Measurements from ENCODE around the gene SEMA4D.

The SEMA4D gene

DNA sequence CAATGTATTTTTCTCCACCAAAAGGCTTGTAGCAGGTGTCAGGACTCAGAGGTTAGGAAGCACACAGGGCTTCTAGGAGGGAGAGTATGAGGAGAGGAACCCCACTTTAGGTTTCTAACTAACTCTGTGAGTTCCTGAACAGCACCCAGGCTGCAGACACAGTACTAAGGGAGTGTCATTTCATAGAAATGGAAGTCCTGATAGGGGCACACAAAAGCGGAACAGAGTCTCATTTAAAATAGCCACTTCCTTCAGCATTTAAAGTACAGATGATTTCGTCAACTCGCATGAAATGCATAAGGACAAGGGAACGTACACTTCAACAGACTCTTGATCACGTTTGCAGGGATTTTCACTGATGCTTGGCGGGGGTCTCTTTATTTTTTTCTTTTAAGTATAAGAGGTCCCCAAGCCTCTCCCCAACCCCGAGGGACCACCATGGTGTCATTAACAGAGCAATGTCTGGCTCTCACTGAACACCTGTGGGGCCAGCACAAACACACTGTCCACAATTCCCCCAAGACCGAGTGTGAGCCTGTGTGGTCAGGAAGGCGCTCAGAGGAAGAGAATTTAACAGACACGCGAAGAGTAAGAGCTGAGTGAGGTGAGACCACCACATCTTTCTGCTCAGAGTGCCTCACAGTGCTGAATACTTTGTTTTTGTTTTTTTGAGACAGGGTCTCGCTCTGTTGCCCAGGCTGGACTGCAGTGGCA, 97.4 kb downstream of the SEMA4D start:
- no peak overlapping the region for H3K4me2 ChIP-seq (ENCODE audit: insufficient read depth, low read length, poor library complexity, severe bottlenecking)
- no peaks in the 10 kb centered on the region for H3K27me3 ChIP-seq (ENCODE audit: control insufficient read depth in 3 of 3, insufficient read depth in 3 of 3, low read depth in 1 of 3, low read length in 3 of 3)
- no peak overlapping the region for H4K91ac ChIP-seq (ENCODE audit: low read depth, low read length, poor library complexity)
- no peak overlapping the region for H2BK15ac ChIP-seq (ENCODE audit: low read length)
- no peak overlapping the region for H3K27ac ChIP-seq (replicated peaks; ENCODE audit: low read length)
- H3K36me3 ChIP-seq (replicated peaks in 1 of 2; ENCODE audit: control insufficient read depth in 2 of 2, insufficient read depth in 2 of 2, low read length in 2 of 2): peaks cover 0 to 17% of the 10 kb centered on the region in 2 donors
- H2BK12ac ChIP-seq (ENCODE audit: low read length): no peak overlapping the region
- no peak overlapping the region for H3K18ac ChIP-seq (ENCODE audit: low read length)
- WGBS, 2 donors (ENCODE audit: extremely low coverage in 2 of 2, insufficient read length in 2 of 2, insufficient replicate concordance in 1 of 2): no CpG with 5 or more reads among the region's 12 CpGs
- H3K9me3 ChIP-seq (replicated peaks in 1 of 2; ENCODE audit: control insufficient read depth in 2 of 2, insufficient read depth in 1 of 2, low read depth in 1 of 2, low read length in 2 of 2): no peaks in the 10 kb centered on the region
- no peak overlapping the region for H4K8ac ChIP-seq (ENCODE audit: low read depth, low read length)
- H2BK120ac ChIP-seq (ENCODE audit: low read depth, low read length): no peak overlapping the region
- H3K14ac ChIP-seq (ENCODE audit: low read length): no peak overlapping the region
- DNase-seq (ENCODE audit: low spot score): no peak
- no peak overlapping the region for H2AK5ac ChIP-seq (ENCODE audit: low read depth, low read length)
- H3K79me1 ChIP-seq (ENCODE audit: low read depth, low read length): no peaks in the 10 kb centered on the region
- H3K9ac ChIP-seq (ENCODE audit: low read depth, low read length, poor library complexity): no peak overlapping the region
- H2AFZ ChIP-seq (ENCODE audit: low read length): no peak overlapping the region
- no peak overlapping the region for H3K4me3 ChIP-seq (ENCODE audit: low read length in 2 of 2)
- no peak overlapping the region for H2BK5ac ChIP-seq (ENCODE audit: low read length)
- H3K23ac ChIP-seq (ENCODE audit: low read depth, low read length, poor library complexity): no peak overlapping the region
- H3K4ac ChIP-seq (ENCODE audit: low read length): no peak overlapping the region
- H3K4me1 ChIP-seq (ENCODE audit: control insufficient read depth in 2 of 2, insufficient read depth in 1 of 2, low read depth in 1 of 2, low read length in 2 of 2): no peaks in the 10 kb centered on the region

DNA sequence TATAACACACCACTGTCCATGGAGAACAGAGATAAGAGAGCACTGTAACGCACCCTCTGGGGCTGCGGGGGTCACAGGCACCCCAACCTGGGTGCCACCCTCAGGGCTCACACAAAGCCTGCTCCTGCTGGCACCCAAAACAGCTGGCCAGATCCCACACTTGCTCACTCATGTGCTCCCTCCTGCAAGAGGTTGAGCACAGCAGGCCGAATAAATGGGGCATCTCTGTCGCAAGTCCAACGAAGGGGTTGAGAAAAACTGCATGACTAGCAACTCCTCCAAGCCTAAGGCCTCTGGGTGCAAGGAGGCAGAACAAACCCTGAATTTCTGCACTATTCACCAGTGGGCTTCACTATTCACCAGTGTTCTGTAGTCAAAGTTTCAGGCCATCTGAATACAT, 99.3 kb downstream of the SEMA4D start:
- Histone ChIP-seq H2AK5ac (ENCODE audit: low read depth, low read length) (no peak overlapping the region), H3K4me2 (ENCODE audit: insufficient read depth, low read length, poor library complexity, severe bottlenecking) (no peak overlapping the region), H2BK15ac (ENCODE audit: low read length) (no peak overlapping the region), H2BK5ac (ENCODE audit: low read length) (no peak overlapping the region), H3K4me1 (ENCODE audit: control insufficient read depth in 2 of 2, insufficient read depth in 1 of 2, low read depth in 1 of 2, low read length in 2 of 2) (no peaks in the 10 kb centered on the region), H3K14ac (ENCODE audit: low read length) (no peak overlapping the region), H2AFZ (ENCODE audit: low read length) (no peak overlapping the region), H3K27ac (replicated peaks; ENCODE audit: low read length) (no peak overlapping the region), H4K91ac (ENCODE audit: low read depth, low read length, poor library complexity) (no peak overlapping the region), H4K8ac (ENCODE audit: low read depth, low read length) (no peak overlapping the region), H3K36me3 (replicated peaks in 1 of 2; ENCODE audit: control insufficient read depth in 2 of 2, insufficient read depth in 2 of 2, low read length in 2 of 2) (peaks cover 0 to 21% of the 10 kb centered on the region in 2 donors), H3K4me3 (ENCODE audit: low read length in 2 of 2) (no peak overlapping the region), H3K18ac (ENCODE audit: low read length) (no peak overlapping the region), H3K23ac (ENCODE audit: low read depth, low read length, poor library complexity) (no peak overlapping the region), H3K79me1 (ENCODE audit: low read depth, low read length) (no peaks in the 10 kb centered on the region), H2BK120ac (ENCODE audit: low read depth, low read length) (no peak overlapping the region), H3K27me3 (ENCODE audit: control insufficient read depth in 3 of 3, insufficient read depth in 3 of 3, low read depth in 1 of 3, low read length in 3 of 3) (no peaks in the 10 kb centered on the region), H3K4ac (ENCODE audit: low read length) (no peak overlapping the region), H2BK12ac (ENCODE audit: low read length) (no peak overlapping the region), H3K9me3 (replicated peaks in 1 of 2; ENCODE audit: control insufficient read depth in 2 of 2, insufficient read depth in 1 of 2, low read depth in 1 of 2, low read length in 2 of 2) (no peaks in the 10 kb centered on the region), H3K9ac (ENCODE audit: low read depth, low read length, poor library complexity) (no peak overlapping the region)
- DNase-seq (ENCODE audit: low spot score): no peak
- no CpG with 5 or more reads among the region's 5 CpGs for WGBS, 2 donors (ENCODE audit: extremely low coverage in 2 of 2, insufficient read length in 2 of 2, insufficient replicate concordance in 1 of 2)

DNA sequence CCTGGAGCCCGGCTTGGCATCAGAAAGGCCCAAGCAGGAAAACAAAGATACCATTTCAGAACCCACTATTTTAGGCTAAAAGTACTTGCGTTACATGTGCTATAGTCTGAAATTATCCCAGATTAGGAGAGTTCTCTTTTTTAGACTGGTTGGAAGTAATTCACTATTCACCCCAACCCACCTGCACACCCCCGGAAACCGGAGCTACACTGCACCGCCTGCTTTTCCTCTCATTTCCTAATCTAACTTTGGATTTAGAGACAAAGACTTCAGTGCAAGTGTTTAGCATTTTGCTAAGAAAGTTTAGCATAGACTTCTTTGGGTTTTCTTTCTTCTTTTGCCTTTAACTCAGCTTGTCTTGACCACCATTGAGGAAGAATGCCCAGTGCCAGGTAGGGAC, 100.4 kb downstream of the SEMA4D start:
- Histone ChIP-seq H3K27me3 (ENCODE audit: control insufficient read depth in 3 of 3, insufficient read depth in 3 of 3, low read depth in 1 of 3, low read length in 3 of 3) (no peaks in the 10 kb centered on the region), H2AFZ (ENCODE audit: low read length) (no peak overlapping the region), H2AK5ac (ENCODE audit: low read depth, low read length) (no peak overlapping the region), H3K23ac (ENCODE audit: low read depth, low read length, poor library complexity) (no peak overlapping the region), H3K4me2 (ENCODE audit: insufficient read depth, low read length, poor library complexity, severe bottlenecking) (no peak overlapping the region), H3K18ac (ENCODE audit: low read length) (no peak overlapping the region), H2BK5ac (ENCODE audit: low read length) (no peak overlapping the region), H3K14ac (ENCODE audit: low read length) (no peak overlapping the region), H3K9me3 (replicated peaks in 1 of 2; ENCODE audit: control insufficient read depth in 2 of 2, insufficient read depth in 1 of 2, low read depth in 1 of 2, low read length in 2 of 2) (no peaks in the 10 kb centered on the region), H4K8ac (ENCODE audit: low read depth, low read length) (no peak overlapping the region), H3K36me3 (replicated peaks in 1 of 2; ENCODE audit: control insufficient read depth in 2 of 2, insufficient read depth in 2 of 2, low read length in 2 of 2) (peaks cover 4 to 20% of the 10 kb centered on the region in 2 donors), H2BK120ac (ENCODE audit: low read depth, low read length) (no peak overlapping the region), H3K4ac (ENCODE audit: low read length) (no peak overlapping the region), H2BK12ac (ENCODE audit: low read length) (no peak overlapping the region), H3K27ac (replicated peaks; ENCODE audit: low read length) (no peak overlapping the region), H3K4me1 (ENCODE audit: control insufficient read depth in 2 of 2, insufficient read depth in 1 of 2, low read depth in 1 of 2, low read length in 2 of 2) (peaks cover 2 to 4% of the 10 kb centered on the region in 2 donors), H3K9ac (ENCODE audit: low read depth, low read length, poor library complexity) (no peak overlapping the region), H3K79me1 (ENCODE audit: low read depth, low read length) (no peaks in the 10 kb centered on the region), H2BK15ac (ENCODE audit: low read length) (no peak overlapping the region), H4K91ac (ENCODE audit: low read depth, low read length, poor library complexity) (no peak overlapping the region), H3K4me3 (ENCODE audit: low read length in 2 of 2) (no peak overlapping the region)
- DNase-seq (ENCODE audit: low spot score): no peak
- no CpG with 5 or more reads among the region's 5 CpGs for WGBS, 2 donors (ENCODE audit: extremely low coverage in 2 of 2, insufficient read length in 2 of 2, insufficient replicate concordance in 1 of 2)

DNA sequence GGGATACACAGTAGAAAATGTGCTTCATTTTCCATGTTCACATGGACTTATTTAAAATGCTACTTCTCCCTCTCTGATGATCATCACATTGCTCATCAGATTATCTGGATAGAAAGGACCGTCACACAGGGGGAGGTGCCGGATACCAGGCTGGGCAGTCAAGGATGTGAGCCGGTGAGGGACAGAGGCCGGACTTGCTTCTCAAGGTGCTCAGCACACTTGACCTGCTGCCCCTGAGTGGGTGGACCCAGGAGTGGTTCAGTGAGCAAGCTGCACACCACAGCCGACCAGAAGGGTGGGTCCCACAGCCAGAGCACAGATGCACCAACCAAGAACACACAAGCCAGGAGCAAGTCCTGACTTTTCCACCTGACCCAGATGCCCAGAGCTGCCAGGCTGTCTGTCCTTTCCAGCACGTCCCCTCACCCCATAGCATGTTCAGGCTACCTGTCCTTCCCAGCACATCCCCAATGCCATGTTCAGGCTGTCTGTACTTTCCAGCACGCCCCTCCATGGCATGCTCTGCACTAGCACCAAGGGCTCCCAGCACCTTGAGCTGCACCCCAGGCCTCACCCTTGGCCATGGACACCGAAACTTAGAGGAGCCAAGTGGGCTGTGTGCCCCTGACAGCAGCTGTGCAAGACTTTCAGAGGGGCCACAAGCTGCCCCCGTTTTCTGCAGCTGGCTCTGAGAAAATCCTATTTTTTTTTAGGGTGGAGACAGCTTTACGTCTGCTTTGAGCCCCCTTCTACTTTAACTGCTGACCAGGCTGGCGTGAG, 101.8 kb downstream of the SEMA4D start:
- no peak overlapping the region for H2BK5ac ChIP-seq (ENCODE audit: low read length)
- WGBS, 2 donors (ENCODE audit: extremely low coverage in 2 of 2, insufficient read length in 2 of 2, insufficient replicate concordance in 1 of 2): no CpG with 5 or more reads among the region's 11 CpGs

More for the DNA sequence above, 101.8 kb downstream of the SEMA4D start:
- DNase-seq (ENCODE audit: low spot score): no peak
- no peak overlapping the region for H2BK15ac ChIP-seq (ENCODE audit: low read length)
- H3K79me1 ChIP-seq (ENCODE audit: low read depth, low read length): no peaks in the 10 kb centered on the region
- no peak overlapping the region for H4K91ac ChIP-seq (ENCODE audit: low read depth, low read length, poor library complexity)
- no peak overlapping the region for H3K4ac ChIP-seq (ENCODE audit: low read length)
- peak overlapping the region in 1 of 2 donors; percentile 15 for H3K4me3 ChIP-seq (ENCODE audit: low read length in 2 of 2)
- H3K4me1 ChIP-seq (ENCODE audit: control insufficient read depth in 2 of 2, insufficient read depth in 1 of 2, low read depth in 1 of 2, low read length in 2 of 2): peaks cover 2 to 4% of the 10 kb centered on the region in 2 donors
- no peak overlapping the region for H3K27ac ChIP-seq (replicated peaks; ENCODE audit: low read length)
- H3K9me3 ChIP-seq (replicated peaks in 1 of 2; ENCODE audit: control insufficient read depth in 2 of 2, insufficient read depth in 1 of 2, low read depth in 1 of 2, low read length in 2 of 2): no peaks in the 10 kb centered on the region
- H3K36me3 ChIP-seq (replicated peaks in 1 of 2; ENCODE audit: control insufficient read depth in 2 of 2, insufficient read depth in 2 of 2, low read length in 2 of 2): peaks cover 4 to 24% of the 10 kb centered on the region in 2 donors
- H3K4me2 ChIP-seq (ENCODE audit: insufficient read depth, low read length, poor library complexity, severe bottlenecking): no peak overlapping the region
- no peak overlapping the region for H2AK5ac ChIP-seq (ENCODE audit: low read depth, low read length)
- H3K14ac ChIP-seq (ENCODE audit: low read length): no peak overlapping the region
- H3K23ac ChIP-seq (ENCODE audit: low read depth, low read length, poor library complexity): no peak overlapping the region
- no peak overlapping the region for H4K8ac ChIP-seq (ENCODE audit: low read depth, low read length)
- H2BK120ac ChIP-seq (ENCODE audit: low read depth, low read length): no peak overlapping the region
- no peaks in the 10 kb centered on the region for H3K27me3 ChIP-seq (ENCODE audit: control insufficient read depth in 3 of 3, insufficient read depth in 3 of 3, low read depth in 1 of 3, low read length in 3 of 3)
- H2BK12ac ChIP-seq (ENCODE audit: low read length): no peak overlapping the region
- no peak overlapping the region for H3K9ac ChIP-seq (ENCODE audit: low read depth, low read length, poor library complexity)
- no peak overlapping the region for H2AFZ ChIP-seq (ENCODE audit: low read length)
- no peak overlapping the region for H3K18ac ChIP-seq (ENCODE audit: low read length)

All from neuronal stem cell (in vitro differentiated cells).